Activated CD4-positive, alpha-beta T cell treated with anti-CD3 and anti-CD28 coated beads, Interleukin-2, amount 50 U/mL, for 16 hours (primary cell): ENCODE results near the gene USP34.

ENCODE experiments used
- DNase-seq: peaks from one replicate; pipeline ENCODE4 v3.0.0-alpha.2; 2020

USP34 gene

GRCh38 chr2:61363580-61363979 lies 107.3 kb downstream of the USP34 start:
- peak; percentile 3 for DNase-seq

DNA sequence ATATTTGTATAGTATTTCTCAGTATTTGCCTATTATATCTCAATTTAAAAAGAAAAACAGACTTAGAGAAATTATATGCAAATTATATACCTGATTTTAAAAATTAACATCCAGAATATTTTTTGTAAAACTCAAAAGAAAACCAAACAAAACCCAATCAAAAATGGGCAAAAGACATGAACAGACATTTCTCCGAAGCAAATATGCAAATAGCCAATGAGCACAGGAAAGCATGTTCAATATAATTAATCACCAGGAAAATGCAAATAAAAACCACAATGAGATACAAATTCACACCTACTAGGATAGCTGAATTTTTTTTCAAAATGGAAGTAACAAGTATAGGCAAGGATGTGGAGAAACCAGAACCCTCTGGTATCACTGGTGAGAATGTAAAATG lies 108.0 kb downstream of the USP34 start:
- no peak for DNase-seq

DNA sequence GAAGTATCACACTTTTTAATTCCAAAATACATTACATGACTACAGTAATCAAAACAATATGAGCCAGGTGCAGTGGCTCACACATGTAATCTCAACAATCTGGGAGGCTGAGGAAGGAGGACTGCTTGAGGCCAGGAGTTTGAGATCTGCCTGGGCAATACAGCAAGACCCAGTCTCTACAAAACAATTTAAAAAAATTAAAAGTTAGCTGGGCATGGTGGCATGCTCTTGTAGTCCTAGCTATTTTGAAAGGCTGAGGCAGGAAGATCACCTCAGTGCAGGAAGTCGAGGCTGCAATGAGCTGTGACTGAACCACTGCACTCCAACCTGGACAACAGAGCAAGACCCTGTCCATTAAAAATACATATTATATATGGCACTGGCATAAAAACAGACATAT lies 109.8 kb downstream of the USP34 start:
- DNase-seq, result no peak

DNA sequence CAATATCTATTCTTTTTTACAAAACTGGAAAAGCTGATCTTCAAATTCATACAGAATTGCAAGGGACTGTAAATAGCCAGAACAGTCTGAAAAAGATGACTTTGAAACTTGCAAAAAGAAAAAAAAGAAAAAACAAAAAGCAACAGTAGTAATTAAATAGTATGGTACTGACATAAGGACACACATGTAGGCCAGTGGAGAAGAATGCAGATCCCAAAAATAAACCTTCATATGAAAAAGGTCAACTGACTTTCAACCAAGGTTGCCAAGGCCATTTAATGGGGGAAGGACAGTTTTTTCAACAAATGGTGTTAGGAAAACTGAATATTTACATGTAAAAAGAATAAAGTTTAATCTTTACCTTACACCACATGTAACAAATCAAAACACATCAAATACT lies 111.8 kb downstream of the USP34 start:
- DNase-seq, result no peak

DNA sequence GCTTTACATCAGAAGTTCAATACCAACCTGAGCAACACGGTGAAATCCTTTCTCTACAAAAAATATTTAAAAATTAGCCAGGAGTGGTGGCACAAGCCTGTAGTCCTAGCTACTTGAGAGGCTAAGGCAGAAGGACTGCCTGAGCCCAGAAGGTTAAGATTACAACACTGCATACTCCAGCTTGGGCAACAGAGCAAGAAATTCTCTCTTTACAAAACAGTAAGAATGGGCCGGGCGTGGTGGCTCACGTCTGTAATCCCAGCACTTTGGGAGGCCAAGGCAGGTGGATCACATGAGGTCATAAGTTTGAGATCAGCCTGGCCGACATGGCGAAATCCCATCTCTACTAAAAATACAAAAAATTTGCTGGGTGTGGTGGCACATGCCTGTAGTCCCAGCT lies 113.2 kb downstream of the USP34 start:
- no peak for DNase-seq

- no peak for DNase-seq
These were observed 113.9 kb downstream of the USP34 start for GRCh38 chr2:61356958-61357350.

- peak; percentile 9 for DNase-seq
These were observed 114.5 kb downstream of the USP34 start for GRCh38 chr2:61356261-61356957.

- DNase-seq, result no peak
These were observed 116.2 kb downstream of the USP34 start for GRCh38 chr2:61354543-61355197.

DNA sequence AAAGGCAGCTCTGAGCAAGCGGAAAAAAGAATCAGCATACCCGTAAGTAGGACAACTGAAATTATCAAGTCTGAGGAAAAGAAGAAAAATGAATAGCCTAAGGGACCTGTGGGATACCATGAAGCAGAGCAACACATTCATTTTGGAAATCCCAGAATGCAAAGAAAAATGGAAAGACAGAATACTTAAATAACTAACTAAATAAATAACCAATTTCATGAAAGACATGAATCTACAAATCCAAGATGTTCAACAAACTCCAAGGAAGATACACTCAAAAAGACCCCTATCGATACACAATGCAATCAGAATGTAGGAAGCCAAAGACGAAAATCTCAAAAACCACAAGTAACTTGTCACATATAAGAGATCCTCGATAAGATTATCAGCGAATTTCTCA lies 117.0 kb downstream of the USP34 start:
- no peak for DNase-seq

GRCh38 chr2:61350777-61351176 lies 120.1 kb downstream of the USP34 start:
- DNase-seq, result no peak

DNA sequence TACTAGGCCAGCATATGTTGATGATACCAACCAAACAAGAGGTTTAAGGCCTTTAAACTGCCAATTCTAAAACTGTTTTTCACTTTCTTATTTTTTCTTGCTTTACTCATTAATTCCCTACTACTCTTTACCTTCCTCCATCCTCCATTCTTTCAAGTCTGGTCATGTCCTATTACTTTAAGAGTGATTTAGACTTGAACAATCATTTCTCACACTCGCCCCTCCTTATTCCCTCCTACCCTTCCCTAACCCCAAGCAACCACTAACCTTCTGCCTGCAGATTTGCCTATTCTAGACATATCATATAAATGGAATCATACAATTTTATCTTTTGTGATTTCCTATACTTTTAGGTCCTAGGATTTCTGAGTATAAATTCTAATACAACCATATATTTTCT lies 127.7 kb downstream of the USP34 start:
- DNase-seq, result no peak

DNA sequence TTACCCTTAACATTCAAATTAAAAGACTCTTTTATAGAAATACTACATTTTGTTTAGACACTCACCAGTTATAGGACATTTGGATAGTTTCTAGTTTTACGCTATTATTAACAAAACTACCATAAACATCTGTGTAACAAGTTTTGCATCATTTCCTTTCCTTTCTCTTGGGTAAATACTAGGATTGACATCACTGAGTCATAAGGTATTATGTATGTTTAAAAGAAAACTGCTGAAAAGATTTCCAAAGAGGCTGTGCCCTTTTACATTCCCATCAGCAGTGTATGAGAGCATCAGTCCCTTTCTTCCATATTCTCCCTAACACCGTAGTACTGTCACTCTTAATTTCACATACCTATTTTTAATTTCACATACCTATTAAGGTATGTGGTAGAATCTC lies 130.6 kb downstream of the USP34 start:
- DNase-seq, result no peak

DNA sequence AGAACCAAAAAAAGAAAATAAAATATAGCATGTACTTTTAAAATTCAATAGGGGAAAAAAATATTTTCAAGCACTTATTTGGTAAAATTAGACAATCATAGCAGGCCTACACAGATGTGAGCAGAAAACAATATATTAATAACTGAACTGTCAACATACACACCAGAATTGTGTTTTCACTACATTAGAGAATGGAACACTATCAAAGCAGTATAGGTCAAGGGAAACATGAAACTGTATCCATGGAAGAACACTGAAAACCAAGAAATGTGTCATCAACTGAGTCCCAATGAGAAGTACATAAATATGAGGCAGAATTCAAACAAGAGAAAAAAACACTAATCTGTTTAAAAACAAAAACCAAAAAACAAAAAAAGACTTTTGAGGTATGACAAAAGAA lies 132.4 kb downstream of the USP34 start:
- DNase-seq, result no peak

- DNase-seq, result no peak
These were observed 135.7 kb downstream of the USP34 start for GRCh38 chr2:61335187-61335586.

DNA sequence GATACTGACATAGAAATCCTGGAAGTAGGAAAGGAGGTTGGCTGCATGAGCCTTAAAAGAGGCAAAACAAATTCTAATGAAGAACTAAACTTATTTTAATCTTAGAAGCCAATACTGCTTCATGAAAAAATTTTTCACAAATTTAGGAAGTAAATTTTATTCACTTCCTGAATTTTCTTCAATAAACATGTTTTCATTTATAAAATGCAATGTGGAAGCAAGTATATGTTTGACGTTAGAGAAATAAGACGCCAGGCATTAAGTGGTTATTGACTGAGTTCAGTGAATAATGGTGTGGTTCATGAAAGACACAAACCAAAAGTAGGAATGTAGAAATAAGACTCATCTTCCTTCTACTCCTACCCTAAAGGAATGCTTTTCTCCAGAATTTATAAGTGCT lies 136.4 kb downstream of the USP34 start:
- no peak for DNase-seq

DNA sequence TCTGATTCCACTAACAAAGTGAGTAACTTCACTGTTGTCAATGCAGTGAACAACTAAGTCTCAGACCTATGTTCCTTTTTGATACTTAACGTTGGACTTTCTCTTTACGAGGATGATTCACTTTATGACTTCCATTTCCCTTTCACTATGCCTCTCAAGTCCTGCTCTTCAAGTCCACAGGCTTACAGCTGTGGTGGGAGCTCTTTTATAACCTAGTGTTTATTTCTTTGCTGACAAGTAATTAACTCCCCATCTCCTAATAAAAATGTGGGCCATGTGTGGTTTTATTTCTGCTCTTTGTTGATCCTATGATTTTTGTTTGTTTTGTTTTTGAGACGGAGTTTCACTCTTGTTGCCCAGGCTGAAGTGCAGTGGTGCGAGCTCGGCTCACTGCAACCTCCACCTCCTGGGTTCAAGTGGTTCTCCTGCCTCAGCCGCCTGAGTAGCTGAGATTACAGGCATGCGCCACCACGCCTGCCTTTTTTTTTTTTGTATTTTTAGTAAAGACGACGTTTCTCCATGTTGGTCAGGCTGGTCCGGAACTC lies 142.1 kb downstream of the USP34 start:
- peak; percentile 64 for DNase-seq

DNA sequence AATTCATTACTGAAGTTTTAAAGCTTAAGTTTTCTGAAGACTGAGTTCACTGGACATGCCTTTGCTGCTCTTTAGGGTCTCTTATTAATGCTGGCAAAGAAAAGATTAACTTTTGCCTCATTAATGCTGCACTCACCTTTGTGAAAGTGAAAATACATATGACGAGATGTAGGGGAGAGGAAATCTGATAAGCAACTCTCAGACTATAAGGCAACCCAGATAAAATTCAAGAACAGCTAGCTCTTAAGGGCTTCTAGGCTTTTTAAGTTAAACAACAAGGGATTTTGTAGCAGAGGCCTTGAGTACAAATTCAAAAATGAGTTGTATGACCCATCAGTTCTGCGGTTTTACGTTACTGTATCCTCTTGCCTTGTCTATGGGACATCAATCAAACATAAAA lies 143.7 kb downstream of the USP34 start:
- peak; percentile 9 for DNase-seq

DNA sequence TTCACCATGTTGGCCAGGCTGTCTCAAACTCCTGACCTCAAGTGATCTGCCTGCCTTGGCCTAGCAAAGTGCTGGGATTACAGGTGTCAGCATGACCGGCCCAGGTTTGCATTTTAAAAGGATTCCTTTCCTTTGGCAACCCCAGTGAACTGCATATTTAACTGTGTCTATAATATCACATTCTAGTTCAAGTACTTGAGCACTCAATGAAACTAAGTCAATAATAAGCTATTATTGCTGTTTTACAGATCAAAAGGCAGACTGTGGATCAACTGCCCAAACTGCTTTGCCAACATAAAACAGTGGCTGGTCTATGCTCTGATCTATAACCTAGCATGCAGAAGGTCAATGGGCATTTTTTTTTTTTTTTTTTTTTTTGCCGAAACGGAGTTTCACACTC lies 144.5 kb downstream of the USP34 start:
- no peak for DNase-seq

- no peak for DNase-seq
These were observed 150.7 kb downstream of the USP34 start for GRCh38 chr2:61320181-61320580.

DNA sequence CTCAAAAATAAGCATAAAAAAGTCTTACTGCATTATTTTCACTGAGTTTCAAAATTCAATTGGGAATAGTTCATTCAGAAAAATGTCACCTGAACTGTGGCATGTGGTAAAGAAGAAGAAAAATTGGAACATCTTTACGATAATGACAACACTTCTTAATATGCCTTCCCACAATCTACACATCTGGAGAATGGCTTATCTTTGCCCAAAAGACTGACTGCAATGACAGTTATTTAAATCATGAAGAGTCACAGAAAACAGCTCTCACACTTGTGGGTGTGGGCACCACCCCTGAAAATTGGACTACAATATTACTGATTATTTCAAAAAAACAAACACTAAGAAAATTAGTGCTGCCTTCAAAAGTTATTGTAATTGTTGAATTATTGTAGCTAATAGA lies 152.3 kb downstream of the USP34 start:
- DNase-seq, result no peak

DNA sequence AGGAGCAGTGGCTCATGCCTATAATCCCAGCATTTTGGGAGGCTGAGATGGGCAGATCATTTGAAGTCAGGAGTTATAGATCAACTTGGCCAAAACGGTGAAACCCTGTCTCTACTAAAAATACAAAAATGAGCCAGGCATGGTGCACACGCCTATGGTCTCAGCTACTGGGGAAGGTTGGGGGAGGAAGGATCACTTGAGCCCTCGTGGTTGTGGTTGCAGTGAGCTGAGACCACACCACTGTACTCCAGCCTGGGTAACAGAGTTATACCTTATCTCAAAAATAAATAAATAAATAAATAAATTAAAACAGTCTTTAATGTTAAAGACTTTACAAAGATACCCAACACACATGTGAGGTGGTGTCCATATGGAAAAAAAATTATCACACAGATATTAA lies 174.9 kb downstream of the USP34 start:
- DNase-seq, result no peak

DNA sequence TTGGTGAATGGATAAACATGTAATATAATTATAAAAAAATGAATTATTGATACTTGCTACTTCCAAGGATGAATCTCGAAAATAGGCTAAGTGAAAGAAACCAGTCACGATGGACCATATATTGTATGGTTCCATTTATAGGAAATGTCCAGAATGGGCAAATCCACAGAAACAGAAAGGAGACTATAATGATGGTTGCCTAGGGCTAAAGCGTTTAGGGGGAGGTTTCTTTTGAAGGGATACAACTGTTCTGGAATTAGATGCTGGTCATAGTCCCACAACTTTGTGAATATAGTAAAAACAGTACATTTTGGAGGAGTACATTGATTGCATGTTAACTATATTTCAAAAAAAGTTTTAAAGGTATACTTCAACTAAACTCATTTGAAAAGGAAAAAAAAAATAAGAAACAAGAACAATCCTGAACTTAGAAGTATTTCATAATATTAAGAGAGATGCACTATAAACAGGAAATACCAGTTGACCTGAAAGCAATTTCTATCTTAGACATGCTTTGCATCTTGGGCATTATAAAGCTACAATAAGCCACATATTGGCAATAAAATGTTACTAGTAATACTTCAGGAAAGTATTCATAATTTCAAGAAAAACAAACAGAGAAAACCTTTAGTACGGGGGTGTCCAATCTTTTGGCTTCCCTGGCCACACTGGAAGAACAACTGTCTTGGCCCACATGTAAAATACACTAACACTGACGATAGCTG lies 178.9 kb downstream of the USP34 start:
- DNase-seq, result no peak

DNA sequence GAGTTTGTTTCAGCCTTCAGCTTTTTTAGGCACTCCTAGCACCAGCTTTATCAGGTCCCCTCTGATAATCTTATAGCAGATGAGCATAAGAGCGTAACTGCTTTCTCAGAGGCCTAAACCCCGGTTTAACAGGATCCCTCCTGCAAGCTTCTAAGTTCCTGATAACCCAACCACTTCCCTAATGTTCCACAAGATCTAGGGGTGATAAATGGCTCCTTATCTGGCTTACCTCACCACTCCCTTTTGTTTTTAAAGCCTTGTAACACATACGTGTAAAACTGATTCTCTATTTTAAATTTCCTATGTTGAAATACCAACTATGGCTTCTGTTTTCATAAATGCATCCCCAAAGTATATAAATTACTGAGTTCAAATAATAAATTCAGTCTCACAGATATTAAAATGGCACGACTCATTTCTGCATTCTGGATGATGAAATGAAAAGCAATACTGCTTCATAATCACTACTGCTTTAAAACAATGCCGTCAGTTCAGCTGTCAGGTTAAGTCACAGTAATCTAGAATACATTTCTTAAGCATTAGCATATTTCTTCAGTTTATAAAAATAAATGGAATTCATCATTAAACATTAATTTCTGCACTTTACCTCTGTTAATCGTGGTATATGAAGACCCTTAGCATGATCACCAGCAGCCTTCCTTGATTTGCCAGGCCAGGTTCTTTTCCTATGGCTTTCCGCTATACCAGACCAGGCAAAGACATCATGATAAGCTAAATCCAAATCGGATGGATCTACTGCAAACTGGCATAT lies 182.6 kb downstream of the USP34 start:
- DNase-seq, result no peak
